Upper lobe of right lung (tissue), 1 donor: ENCODE data around the gene KRT76. TPM values are rescaled to one million over a fixed set of nuclear protein-coding genes. Genes with fewer than 3 reads are reported as not detected.

Experiments
- ATAC-seq: fragments of 200-7000 bp; cut with Tn5 transposase; one replicate; pipeline ENCODE4 v1.9.1; 2020; ENCODE audit warnings: mild to moderate bottlenecking, moderate library complexity
- DNase-seq: peaks from one replicate; pipeline ENCODE4 v3.0.0-alpha.2; 2020
- H3K27ac ChIP-seq: fragments of 200-600 bp; one replicate; pipeline ENCODE4 v1.8.0; 2022
- H3K27me3 ChIP-seq: fragments of 200-600 bp; one replicate; pipeline ENCODE4 v1.8.0; 2022; ENCODE audit warnings: mild to moderate bottlenecking
- H3K36me3 ChIP-seq: fragments of 200-600 bp; one replicate; pipeline ENCODE4 v1.8.0; 2022
- H3K4me1 ChIP-seq: fragments of 200-600 bp; one replicate; pipeline ENCODE4 v1.8.0; 2022
- H3K4me3 ChIP-seq: fragments of 200-600 bp; one replicate; pipeline ENCODE4 v1.8.0; 2022; ENCODE audit warnings: mild to moderate bottlenecking
- H3K9me3 ChIP-seq: fragments of 200-600 bp; one replicate; pipeline ENCODE4 v1.8.0; 2022
- intact Hi-C: fragments of 100-400 bp; cut with DNase I; formaldehyde crosslinking; loops from one replicate; pipeline ENCODE4 v1.11.0; 2022
- total RNA-seq: library from RNA; stranded (reverse); fragmentation: NEBNext Ultra II Directional; extraction: Animal tissue kit (Norgen Biotek cat#: 25700); gene quantifications from one replicate; pipeline ENCODE4 v1.2.1, GENCODE V29; 2021
- TF ChIP-seq, protein P1 (sequence below): fragments of 200-600 bp; IDR thresholded peaks from one replicate; pipeline ENCODE4 v1.8.0; 2022; ENCODE audit warnings: antibody characterized with exemption
- donor health status: DM: no; HTN: yes; CAD: no; lungs with severe emphysema.

The KRT76 gene
- total RNA-seq, 1 donor from 2014 or later: not detected

DNA sequence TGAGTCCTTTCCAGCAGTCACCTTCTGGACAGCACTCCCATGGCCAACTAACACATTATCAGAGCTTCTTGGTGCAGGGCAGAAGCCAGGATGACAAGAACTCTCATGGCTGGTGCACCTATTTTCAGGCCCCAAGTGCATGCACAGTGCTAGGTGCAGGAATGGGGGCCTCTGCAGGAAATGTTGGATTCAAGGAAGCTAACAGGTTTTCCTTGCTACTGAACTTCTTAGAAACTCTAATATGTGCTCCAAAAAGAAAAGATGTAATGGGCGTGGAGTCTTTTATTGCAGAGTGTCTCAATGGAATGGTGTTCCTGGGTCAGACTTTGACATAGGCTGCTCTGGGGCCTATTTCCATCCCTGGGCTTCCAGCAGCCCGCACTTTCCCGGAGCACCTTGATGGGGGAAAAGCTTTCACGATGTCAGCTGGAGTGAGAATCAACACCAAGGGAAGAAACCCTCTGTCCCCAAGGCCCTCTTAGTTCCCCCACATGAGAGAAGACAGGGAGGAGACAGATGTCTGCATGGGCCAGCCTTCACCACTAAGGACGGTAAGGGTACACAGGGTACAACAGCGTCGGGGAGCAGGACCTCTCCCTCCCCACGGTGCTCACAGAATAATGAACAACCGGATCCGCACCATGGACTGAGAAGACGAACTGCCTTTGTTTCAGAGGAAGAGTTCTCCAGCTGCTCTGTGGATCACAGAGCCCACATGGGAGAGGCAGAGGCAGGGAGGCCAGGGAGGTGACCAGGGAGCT is 11.9 kb upstream of the KRT76 start:
- H3K36me3 ChIP-seq: no peaks in the 10 kb centered on the region
- H3K4me3 ChIP-seq: no peak overlapping the region
- DNase-seq: no peak
- TF ChIP-seq, protein P1, sequence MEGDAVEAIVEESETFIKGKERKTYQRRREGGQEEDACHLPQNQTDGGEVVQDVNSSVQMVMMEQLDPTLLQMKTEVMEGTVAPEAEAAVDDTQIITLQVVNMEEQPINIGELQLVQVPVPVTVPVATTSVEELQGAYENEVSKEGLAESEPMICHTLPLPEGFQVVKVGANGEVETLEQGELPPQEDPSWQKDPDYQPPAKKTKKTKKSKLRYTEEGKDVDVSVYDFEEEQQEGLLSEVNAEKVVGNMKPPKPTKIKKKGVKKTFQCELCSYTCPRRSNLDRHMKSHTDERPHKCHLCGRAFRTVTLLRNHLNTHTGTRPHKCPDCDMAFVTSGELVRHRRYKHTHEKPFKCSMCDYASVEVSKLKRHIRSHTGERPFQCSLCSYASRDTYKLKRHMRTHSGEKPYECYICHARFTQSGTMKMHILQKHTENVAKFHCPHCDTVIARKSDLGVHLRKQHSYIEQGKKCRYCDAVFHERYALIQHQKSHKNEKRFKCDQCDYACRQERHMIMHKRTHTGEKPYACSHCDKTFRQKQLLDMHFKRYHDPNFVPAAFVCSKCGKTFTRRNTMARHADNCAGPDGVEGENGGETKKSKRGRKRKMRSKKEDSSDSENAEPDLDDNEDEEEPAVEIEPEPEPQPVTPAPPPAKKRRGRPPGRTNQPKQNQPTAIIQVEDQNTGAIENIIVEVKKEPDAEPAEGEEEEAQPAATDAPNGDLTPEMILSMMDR: no peak
- intact Hi-C loops: no loop called here
- no peaks in the 10 kb centered on the region for H3K9me3 ChIP-seq
- peaks cover 3% of the 10 kb centered on the region for H3K4me1 ChIP-seq
- H3K27ac ChIP-seq: no peak overlapping the region
- peaks cover 51% of the 10 kb centered on the region for H3K27me3 ChIP-seq
- no peak for ATAC-seq

DNA sequence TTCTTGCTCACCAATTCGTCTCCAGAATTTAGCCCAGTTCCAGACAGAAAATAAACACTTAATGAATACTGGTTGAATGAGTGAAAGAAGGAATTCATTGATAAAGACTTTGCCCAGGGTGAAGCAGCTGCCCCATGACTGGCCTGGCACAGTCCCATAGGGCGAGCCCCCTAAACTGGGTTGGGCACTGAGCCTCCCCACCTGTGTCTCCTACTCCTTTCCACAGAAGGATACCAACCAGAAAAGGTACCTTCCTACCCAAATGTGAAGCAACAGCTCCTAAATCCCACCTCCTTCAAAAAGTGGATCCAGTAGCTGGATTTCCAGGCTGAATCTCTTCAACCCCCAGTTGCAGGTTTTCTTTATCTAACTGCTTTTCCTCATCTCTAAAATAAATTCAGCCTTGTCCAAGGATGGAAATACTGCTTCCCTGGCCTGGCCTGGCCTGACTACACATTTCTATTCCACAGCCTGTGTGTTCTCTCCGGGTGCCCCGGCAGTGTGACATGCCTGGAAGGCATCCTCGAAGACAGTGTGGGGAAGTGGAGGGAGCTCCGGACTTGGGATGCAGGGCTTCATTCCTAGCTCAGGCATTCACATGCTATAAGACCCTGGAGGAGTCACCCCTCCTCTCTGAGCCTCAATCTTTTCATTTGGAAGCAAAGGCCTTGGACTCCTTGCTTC is 11.2 kb upstream of the KRT76 start:
- H3K27ac ChIP-seq: no peak overlapping the region
- intact Hi-C loops: no loop called here
- no peaks in the 10 kb centered on the region for H3K36me3 ChIP-seq
- DNase-seq: no peak
- peaks cover 54% of the 10 kb centered on the region for H3K27me3 ChIP-seq
- TF ChIP-seq, protein P1: no peak
- peaks cover 3% of the 10 kb centered on the region for H3K4me1 ChIP-seq
- no peak overlapping the region for H3K4me3 ChIP-seq
- no peak for ATAC-seq
- H3K9me3 ChIP-seq: no peaks in the 10 kb centered on the region

DNA sequence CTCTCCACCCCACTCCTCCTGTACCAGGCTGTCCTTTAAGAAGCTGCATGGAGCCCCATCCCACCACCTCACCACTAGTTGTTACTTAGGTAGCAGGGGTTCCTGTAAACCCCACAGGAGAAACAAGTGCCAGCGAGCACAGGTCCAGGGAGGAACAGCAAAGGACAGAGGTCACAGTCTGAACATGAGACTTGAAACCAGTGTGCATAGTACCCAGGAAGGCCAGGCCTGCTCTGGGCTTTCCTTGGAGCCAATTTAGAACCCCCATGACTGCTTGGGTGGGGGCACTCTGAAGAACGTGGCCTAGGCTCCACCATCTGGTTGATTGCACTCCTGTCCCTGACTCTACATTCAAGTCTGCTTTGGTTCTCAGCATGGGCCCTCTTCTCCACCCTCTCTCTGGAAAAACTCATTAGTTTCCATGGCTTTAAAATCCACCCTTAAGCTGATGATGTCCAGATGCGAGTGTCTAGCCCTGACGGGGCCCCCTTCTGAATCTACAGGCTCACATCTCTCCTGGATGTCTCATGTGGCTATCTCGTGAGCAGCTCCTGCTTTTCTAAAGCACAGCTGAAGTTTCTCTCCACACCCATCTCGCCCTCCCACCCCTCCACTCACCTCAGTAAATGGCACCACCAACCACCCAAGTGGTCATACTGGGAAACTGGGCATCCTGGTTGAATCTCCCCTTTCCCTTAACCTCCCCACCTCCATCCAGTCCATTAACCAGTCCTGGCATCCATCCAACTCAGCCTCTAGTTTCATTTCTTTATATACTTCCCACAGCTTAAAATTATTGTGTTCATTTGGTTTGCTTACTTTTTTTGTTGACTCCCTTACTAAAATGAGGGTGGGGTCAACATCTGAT is 10.4 kb upstream of the KRT76 start:
- H3K27ac ChIP-seq: no peak overlapping the region
- ATAC-seq: no peak
- H3K4me3 ChIP-seq: no peak overlapping the region
- no peaks in the 10 kb centered on the region for H3K36me3 ChIP-seq
- intact Hi-C loops: no loop called here
- no peaks in the 10 kb centered on the region for H3K9me3 ChIP-seq
- DNase-seq: peak; percentile 22
- TF ChIP-seq, protein P1: no peak
- H3K27me3 ChIP-seq: peaks cover 55% of the 10 kb centered on the region
- peaks cover 3% of the 10 kb centered on the region for H3K4me1 ChIP-seq

DNA sequence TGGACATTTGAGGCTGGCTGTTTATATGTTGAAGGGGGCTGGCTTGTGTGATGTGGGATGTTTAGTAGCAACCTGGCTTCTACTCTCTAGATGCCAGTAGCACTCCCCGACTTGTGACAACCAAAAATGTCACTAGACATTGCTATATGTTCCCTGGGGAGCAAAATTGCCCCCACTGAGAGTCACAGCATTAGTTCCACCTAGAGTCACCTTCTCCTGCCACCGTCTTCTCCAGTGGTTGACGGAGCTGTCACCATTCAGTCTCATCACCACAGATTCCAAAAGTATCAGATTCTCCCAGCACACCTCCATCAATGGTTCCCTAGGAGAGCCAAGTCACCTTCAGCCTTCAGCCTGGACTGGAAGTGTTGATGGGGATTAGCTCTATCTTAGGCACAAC is 7.8 kb upstream of the KRT76 start:
- intact Hi-C loops: no loop called here
- Histone ChIP-seq H3K27ac (no peak overlapping the region), H3K9me3 (no peaks in the 10 kb centered on the region), H3K4me3 (no peak overlapping the region), H3K36me3 (no peaks in the 10 kb centered on the region), H3K27me3 (peaks cover 41% of the 10 kb centered on the region), H3K4me1 (no peaks in the 10 kb centered on the region)
- TF ChIP-seq, protein P1: no peak
- ATAC-seq: no peak
- DNase-seq: no peak

DNA sequence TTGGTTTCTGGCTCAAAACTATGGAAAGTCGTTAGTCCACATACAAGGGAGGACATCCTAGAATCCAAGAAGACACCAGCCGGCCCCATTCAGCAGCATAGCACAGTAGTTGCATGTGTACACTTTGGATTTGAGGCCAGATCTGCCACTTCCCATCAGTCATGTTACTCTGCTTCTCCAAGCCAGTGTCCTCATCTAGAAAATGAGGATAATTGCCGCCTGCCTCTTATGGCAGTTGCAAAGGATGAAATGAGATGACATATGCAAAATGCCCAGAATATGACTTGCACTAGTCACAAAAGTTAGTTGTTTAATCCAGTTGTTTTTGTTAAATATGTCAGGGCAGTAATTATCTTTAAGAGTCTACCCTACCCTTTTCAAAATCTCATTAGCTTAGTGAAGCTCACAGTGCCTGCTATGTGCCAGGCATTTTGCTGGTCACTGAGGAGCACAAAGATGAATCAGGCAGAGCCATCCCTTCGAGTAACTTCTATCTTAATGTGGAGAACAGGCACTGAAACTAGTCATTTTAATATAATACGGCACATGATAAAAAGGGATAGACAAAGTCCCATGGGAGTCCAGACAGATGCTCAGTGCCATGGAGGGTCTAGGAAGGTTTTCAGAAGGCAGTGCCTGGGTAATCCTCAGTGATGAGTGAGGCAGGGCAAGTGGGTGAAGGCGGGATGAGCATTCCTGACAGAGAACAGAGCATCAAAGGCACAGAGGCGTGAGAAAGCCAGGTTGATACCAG is 6.6 kb upstream of the KRT76 start:
- Histone ChIP-seq H3K9me3 (no peaks in the 10 kb centered on the region), H3K36me3 (no peaks in the 10 kb centered on the region), H3K4me3 (no peak overlapping the region), H3K27ac (no peak overlapping the region), H3K4me1 (no peaks in the 10 kb centered on the region), H3K27me3 (peaks cover 33% of the 10 kb centered on the region)
- ATAC-seq (no peak), DNase-seq (no peak)
- intact Hi-C loops: no loop called here
- TF ChIP-seq, protein P1: no peak
